ENCODE data around the gene SORCS2. TPM values are rescaled to one million over a fixed set of nuclear protein-coding genes. Genes with fewer than 3 reads are reported as not detected.

SORCS2 gene
- total RNA-seq, 1 donor from 2014 or later: not detected

DNA sequence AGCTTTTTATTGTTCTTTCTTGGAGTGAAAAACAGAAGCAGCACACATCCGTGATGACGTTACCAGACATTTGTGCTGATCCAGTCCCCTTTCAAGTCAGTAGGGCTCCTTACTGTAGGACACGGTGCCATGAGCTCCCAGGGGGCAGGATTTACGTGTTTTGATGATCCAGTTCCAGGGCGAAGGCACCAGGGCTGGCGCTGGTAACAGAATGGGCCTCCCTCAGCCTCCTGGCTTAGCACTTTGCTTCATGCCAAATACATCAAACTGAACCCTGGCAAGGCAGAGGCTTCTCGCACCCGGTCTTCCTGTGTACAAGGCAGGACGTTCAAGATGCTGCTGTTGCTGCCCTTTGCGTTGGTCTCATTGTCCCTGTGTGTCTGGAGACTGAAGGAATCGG is 309.0 kb downstream of the SORCS2 start:
- Mint-ChIP-seq H3K36me3 (ENCODE audit: low read depth) (no peaks in the 10 kb centered on the region), H3K27me3 (no peaks in the 10 kb centered on the region), H3K4me3 (no peak overlapping the region), H3K9me3 (no peaks in the 10 kb centered on the region), H3K27ac (no peak overlapping the region), H3K4me1 (no peaks in the 10 kb centered on the region)
- TF ChIP-seq, protein P1, sequence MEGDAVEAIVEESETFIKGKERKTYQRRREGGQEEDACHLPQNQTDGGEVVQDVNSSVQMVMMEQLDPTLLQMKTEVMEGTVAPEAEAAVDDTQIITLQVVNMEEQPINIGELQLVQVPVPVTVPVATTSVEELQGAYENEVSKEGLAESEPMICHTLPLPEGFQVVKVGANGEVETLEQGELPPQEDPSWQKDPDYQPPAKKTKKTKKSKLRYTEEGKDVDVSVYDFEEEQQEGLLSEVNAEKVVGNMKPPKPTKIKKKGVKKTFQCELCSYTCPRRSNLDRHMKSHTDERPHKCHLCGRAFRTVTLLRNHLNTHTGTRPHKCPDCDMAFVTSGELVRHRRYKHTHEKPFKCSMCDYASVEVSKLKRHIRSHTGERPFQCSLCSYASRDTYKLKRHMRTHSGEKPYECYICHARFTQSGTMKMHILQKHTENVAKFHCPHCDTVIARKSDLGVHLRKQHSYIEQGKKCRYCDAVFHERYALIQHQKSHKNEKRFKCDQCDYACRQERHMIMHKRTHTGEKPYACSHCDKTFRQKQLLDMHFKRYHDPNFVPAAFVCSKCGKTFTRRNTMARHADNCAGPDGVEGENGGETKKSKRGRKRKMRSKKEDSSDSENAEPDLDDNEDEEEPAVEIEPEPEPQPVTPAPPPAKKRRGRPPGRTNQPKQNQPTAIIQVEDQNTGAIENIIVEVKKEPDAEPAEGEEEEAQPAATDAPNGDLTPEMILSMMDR (IDR thresholded peaks at IDR 0.05): no peak
- intact Hi-C loops (cut with micrococcal nuclease): no loop called here
- no peak for DNase-seq
- POLR2A ChIA-PET: no interaction called here
- ATAC-seq (ENCODE audit: low read depth): no peak
- CTCF ChIA-PET: no interaction called here

DNA sequence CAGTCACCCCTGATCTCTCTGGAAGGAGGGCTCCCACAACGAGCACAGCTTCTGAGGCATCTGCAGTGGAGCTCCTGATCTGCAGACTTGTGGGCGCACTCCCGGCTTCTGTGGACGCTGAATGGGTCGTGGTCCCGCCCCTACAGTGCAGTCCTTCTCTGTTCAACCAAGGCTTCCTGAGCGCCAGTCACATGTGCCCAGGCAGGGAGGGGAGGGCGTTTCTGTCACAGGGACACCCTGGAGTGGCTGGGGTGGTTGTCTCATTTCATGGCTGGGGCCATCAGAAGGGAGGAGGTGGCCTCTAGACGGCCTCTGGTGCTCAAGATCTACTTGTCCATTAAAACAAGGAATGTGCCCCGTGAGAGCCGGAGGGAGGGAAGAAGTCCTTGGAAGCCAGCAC is 309.5 kb downstream of the SORCS2 start:
- intact Hi-C loops (cut with micrococcal nuclease): no loop called here
- CTCF ChIA-PET: no interaction called here

DNA sequence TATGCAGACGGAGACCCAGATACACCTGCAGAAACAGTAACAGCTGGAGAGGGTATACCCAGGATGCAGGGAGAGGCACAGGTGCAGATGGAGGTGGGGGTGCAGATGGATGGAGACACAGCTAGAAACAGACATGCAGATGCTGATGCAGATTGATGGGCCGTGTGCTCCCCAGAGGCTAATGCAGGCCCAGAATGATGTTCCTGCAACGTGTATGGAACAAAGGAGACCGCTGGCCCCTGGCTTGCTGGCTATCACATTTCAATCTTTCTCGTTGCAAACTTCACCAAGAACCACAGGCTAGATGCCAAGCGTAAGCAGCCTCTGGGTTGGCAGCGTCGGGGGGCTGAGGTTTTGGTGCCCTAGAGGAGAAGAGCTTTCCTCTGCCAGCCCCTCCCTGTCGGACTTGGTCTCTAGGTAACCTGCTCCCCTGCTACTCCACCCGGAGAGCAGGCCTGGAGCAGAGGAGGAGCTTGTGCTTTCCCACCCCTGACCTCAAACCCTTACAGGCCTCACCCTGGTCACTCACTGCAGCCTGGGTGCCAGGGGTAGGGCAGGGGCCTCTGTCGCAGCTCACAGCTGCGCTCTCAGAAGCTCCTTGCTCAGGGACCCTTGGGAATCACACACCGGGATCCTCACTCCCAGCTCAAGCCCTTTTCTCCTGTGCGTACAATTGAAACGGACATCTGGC is 311.4 kb downstream of the SORCS2 start:
- Mint-ChIP-seq H3K4me3 (no peak overlapping the region), H3K27me3 (peaks cover 3% of the 10 kb centered on the region)

More for the DNA sequence above, 309.5 kb downstream of the SORCS2 start:
- Mint-ChIP-seq H3K4me3 (no peak overlapping the region), H3K36me3 (ENCODE audit: low read depth) (no peaks in the 10 kb centered on the region), H3K27ac (no peak overlapping the region), H3K4me1 (no peaks in the 10 kb centered on the region), H3K27me3 (no peaks in the 10 kb centered on the region), H3K9me3 (no peaks in the 10 kb centered on the region)
- DNase-seq: no peak
- POLR2A ChIA-PET: no interaction called here
- ATAC-seq (ENCODE audit: low read depth): no peak
- TF ChIP-seq, protein P1 (IDR thresholded peaks at IDR 0.05): no peak

DNA sequence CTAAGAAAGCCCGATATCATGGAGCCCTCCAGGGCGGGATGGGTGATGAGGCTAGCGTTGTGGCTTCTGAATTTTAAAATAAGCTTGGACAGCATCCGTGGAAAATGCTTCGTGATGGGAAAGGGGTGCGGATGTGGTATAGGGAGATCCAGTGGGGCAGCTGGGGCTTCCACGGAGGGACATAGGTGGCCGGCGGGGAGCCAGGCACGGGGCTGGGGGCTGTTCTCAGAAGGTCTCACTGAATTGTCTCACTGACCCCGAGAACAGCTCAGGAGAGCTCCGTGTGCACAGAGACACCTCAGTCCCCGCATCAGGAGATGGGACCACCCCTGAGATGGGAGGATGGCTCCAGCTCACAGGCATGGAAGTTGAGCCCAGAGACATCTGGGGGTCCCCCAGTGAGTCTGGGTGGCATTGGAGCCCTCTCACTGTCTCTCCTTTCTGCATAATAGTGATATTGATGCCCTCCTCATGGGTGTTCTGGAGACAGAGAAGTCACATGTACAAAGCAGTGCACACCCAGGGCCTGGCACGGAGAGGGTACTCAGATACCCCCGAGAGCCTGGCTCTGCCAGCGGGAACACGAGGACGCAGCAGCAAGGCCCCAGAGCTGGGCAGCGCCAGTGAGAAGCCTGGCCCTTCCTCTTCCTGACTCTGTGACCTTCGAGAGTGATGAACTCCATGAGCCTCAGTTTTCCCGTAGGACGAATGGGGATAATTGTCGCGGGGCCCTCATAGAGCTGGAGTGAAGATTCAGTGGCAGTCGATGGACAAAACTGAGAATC is 313.0 kb downstream of the SORCS2 start:
- Mint-ChIP-seq H3K4me3 (no peak overlapping the region), H3K36me3 (ENCODE audit: low read depth) (no peaks in the 10 kb centered on the region), H3K27me3 (peaks cover 3% of the 10 kb centered on the region), H3K9me3 (no peaks in the 10 kb centered on the region), H3K4me1 (peaks cover 13% of the 10 kb centered on the region), H3K27ac (no peak overlapping the region)
- intact Hi-C loops (cut with micrococcal nuclease): no loop called here
- TF ChIP-seq, protein P1 (IDR thresholded peaks at IDR 0.05): no peak
- DNase-seq (no peak), ATAC-seq (ENCODE audit: low read depth) (no peak)
- ChIA-PET POLR2A (no interaction called here), CTCF (no interaction called here)

More for the DNA sequence above, 311.4 kb downstream of the SORCS2 start:
- CTCF ChIA-PET: no interaction called here
- Mint-ChIP-seq H3K9me3 (no peaks in the 10 kb centered on the region), H3K36me3 (ENCODE audit: low read depth) (no peaks in the 10 kb centered on the region), H3K27ac (no peak overlapping the region), H3K4me1 (peaks cover 9% of the 10 kb centered on the region)
- POLR2A ChIA-PET: no interaction called here
- intact Hi-C loops (cut with micrococcal nuclease): no loop called here
- no peak for ATAC-seq (ENCODE audit: low read depth)
- TF ChIP-seq, protein P1 (IDR thresholded peaks at IDR 0.05): no peak
- no peak for DNase-seq

DNA sequence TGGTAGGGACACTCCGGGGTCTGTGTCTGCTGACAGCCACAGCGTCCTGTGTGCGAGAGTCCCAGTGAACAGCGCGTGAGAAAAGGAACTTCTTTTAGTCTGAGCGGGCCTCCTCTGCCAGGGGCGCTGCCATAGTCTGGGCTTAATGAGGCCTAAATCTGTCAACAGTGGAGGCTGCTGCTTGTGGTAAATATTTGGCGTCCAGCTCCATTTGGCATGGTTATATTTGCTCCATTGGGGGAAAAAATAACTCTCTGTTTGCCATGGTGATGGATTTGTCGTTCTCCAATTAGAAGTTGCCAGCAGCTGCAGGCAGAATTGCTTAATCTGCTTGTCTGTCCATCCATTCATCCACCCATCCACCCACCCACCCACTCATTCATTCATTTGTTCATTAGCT is 313.8 kb downstream of the SORCS2 start:
- no peak for ATAC-seq (ENCODE audit: low read depth)
- CTCF ChIA-PET: no interaction called here
- no peak overlapping the region for H3K27ac Mint-ChIP-seq
- TF ChIP-seq, protein P1 (IDR thresholded peaks at IDR 0.05): no peak
- no peaks in the 10 kb centered on the region for H3K36me3 Mint-ChIP-seq (ENCODE audit: low read depth)
- peaks cover 5% of the 10 kb centered on the region for H3K27me3 Mint-ChIP-seq
- peaks cover 13% of the 10 kb centered on the region for H3K4me1 Mint-ChIP-seq
- no peaks in the 10 kb centered on the region for H3K9me3 Mint-ChIP-seq
- POLR2A ChIA-PET: no interaction called here
- H3K4me3 Mint-ChIP-seq: no peak overlapping the region
- intact Hi-C loops (cut with micrococcal nuclease): no loop called here
- DNase-seq: no peak

Data from activated B cell treated with CpG ODN at 0.5 μM for 24 hours (primary cell).